ENCODE measurements around the gene BTN2A1. TPM values are rescaled to one million over a fixed set of nuclear protein-coding genes. Genes with fewer than 3 reads are reported as not detected.

BTN2A1 gene
- 12.4 and 16.7 TPM in 2 replicates for total RNA-seq

DNA sequence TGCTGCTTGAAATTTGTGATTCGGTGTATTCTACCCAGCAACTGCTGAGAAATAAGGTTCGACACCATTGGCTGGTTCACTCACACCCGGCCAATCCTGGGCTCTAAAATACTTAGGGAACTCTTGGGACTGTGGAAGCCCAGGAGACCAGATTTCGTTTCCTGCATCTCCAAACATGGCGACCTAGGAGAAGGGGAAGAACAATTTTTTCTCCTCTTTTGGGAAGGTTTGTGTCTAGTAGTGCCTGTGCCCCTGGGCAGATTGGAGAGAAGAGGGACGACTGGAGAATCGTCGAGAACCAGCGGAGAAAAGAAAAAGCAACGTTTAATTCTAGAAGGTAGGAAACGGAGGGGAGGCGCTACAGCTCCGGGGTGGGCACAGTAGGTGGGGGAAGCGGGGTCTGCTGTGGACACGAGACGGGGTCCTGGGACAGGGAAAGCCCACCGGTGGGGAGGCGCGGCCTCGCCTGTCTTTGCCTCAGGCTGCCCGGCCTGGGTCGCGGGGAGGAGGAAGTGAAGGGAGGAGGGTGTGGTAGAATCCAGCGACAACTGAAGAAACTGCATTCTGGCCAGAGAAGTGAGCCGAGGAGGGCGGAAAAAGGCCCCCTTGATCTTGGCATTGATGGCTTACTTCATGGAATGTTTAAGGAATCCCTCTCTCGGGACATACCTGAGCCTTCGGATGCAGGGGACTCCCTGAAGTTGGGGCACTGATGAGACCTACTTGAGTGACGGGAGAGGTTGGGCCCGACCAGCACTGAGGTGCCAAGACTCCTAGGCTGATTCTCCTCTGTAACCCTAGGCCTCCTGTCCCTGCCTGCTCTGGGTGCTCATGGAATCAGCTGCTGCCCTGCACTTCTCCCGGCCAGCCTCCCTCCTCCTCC lies at the start of gene BTN2A1:
TSS of gene BTN2A1 (plus strand) at position 150 of the 883 bp plus-strand sequence. CDS start at position 832, 682 bp downstream.

DNA sequence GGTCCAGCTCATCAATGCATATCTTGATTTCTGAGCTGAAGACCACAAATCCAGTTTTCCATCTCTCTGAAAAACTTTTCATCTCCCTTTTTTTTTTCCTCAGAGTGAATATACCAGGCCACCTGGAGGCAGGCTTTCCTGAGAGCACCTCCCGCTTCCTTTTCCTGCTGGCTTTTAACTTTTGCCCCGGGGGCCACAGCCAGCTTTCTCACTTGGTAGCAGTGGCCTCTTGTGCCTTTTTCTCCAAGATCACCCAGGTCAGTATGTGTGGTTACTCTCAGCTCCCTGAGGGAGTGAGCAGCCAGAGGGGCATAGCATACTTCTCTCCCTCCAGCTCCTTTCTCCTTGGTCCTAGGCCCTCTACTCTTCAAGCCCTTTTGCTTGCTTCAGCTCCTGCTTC lies 42.3 kb downstream of the BTN2A1 start, which contains the start of gene BTN1A1:
TSS of gene BTN1A1 (plus strand) at position 202 of the 400 bp plus-strand sequence. CDS start 984 bp downstream, outside the sequence.

Small RNA genes lying within 50 kb of the gene (small RNA-seq; reads per million reads assigned to genes)
- gene RNU6-502P = not detected

Other genes starting within 250 kb of the BTN2A1 start
- gene BTN3A2, start 92.8 kb upstream of the BTN2A1 start, total RNA-seq = 9.0 and 10.1 TPM in 2 replicates
- gene BTN2A2, start 74.8 kb upstream of the BTN2A1 start, total RNA-seq = 13.7 and 17.1 TPM in 2 replicates
- 5.4 and 7.5 TPM in 2 replicates for gene BTN3A1, start 55.7 kb upstream of the BTN2A1 start, total RNA-seq
- gene BTN3A3, start 17.5 kb upstream of the BTN2A1 start, total RNA-seq = 4.8 and 5.9 TPM in 2 replicates
- not detected in 2 replicates for gene BTN1A1, start 42.3 kb downstream of the BTN2A1 start, total RNA-seq
- 37.9 and 41.4 TPM in 2 replicates for gene HMGN4, start 80.4 kb downstream of the BTN2A1 start, total RNA-seq
- gene ABT1, start 139.0 kb downstream of the BTN2A1 start, total RNA-seq = 18.0 and 19.8 TPM in 2 replicates
- gene ZNF322, start 201.8 kb downstream of the BTN2A1 start, total RNA-seq = 13.4 and 17.7 TPM in 2 replicates

Data from vein endothelial cell (primary cell).